CD14-positive monocyte (primary cell): ENCODE data around the gene RTN4R. TPM values are rescaled to one million over a fixed set of nuclear protein-coding genes. Genes with fewer than 3 reads are reported as not detected.

ENCODE experiments used
- DNase-seq, 3 donors: peaks; one replicate each; pipeline ENCODE4 v3.0.0-alpha.2; 2011 to 2022
- H2AFZ ChIP-seq: 2 replicates; pipeline ENCODE4 v1.6.0; 2012; ENCODE audit warnings: mild to moderate bottlenecking, low read depth, low read length, inconsistent platforms; ENCODE audit not compliant: insufficient read depth, poor library complexity, severe bottlenecking
- H3K27ac ChIP-seq, 2 donors: 1 replicate in 1 of 2; 2 replicates in 1 of 2; pipeline ENCODE4 v1.5.1; 2012 to 2013; ENCODE audit warnings: low read length in 2 of 2, control low read depth in 1 of 2, inconsistent platforms in 1 of 2, low read depth in 1 of 2, mild to moderate bottlenecking in 1 of 2
- H3K27me3 ChIP-seq, 2 donors: one replicate each; pipeline versions ENCODE4 v1.6.0 to v1.6.1; 2011 to 2013; ENCODE audit warnings: low read length in 2 of 2; ENCODE audit not compliant: control insufficient read depth in 2 of 2, insufficient read depth in 2 of 2
- H3K36me3 ChIP-seq, 2 donors: replicated peaks in 1 of 2; 1 replicate in 1 of 2; 2 replicates in 1 of 2; pipeline versions ENCODE4 v1.5.1 to v1.6.1; 2012 to 2013; ENCODE audit warnings: low read length in 2 of 2, control low read depth in 1 of 2, inconsistent platforms in 1 of 2, mild to moderate bottlenecking in 1 of 2; ENCODE audit not compliant: insufficient read depth in 2 of 2, control insufficient read depth in 1 of 2
- H3K4me1 ChIP-seq, 2 donors: 1 replicate in 1 of 2; 2 replicates in 1 of 2; pipeline versions ENCODE4 v1.5.1 to v1.6.1; 2012 to 2013; ENCODE audit warnings: low read length in 2 of 2, control low read depth in 1 of 2, inconsistent platforms in 1 of 2, mild to moderate bottlenecking in 1 of 2, moderate library complexity in 1 of 2; ENCODE audit not compliant: insufficient read depth in 2 of 2, control insufficient read depth in 1 of 2
- H3K4me2 ChIP-seq: replicated peaks from 2 replicates; pipeline ENCODE3; 2012; ENCODE audit warnings: low read length, moderate library complexity, mild to moderate bottlenecking; ENCODE audit not compliant: poor library complexity, severe bottlenecking; ENCODE audit errors: extremely low read depth
- H3K4me3 ChIP-seq, 3 experiments: fragments of 200-600 bp in 1 of 3; sonication (generic) in 1 of 3; replicated peaks in 1 of 3; 1 replicate in 2 of 3; 2 replicates in 1 of 3; pipeline ENCODE4 v1.5.1; 2011 to 2013; ENCODE audit warnings: low read length in 3 of 3, mild to moderate bottlenecking in 3 of 3, control low read depth in 2 of 3, low read depth in 2 of 3, inconsistent platforms in 1 of 3, moderate library complexity in 1 of 3
- H3K79me2 ChIP-seq: 2 replicates; pipeline ENCODE4 v1.6.0; 2012; ENCODE audit warnings: mild to moderate bottlenecking, control low read depth, inconsistent platforms, low read length, moderate library complexity; ENCODE audit not compliant: insufficient read depth
- H3K9ac ChIP-seq: 2 replicates; pipeline ENCODE4 v1.6.0; 2017; ENCODE audit warnings: low read length, mild to moderate bottlenecking; ENCODE audit not compliant: insufficient read depth, poor library complexity, severe bottlenecking
- H3K9me3 ChIP-seq, 2 donors: replicated peaks in 1 of 2; 1 replicate in 1 of 2; 2 replicates in 1 of 2; pipeline versions ENCODE4 v1.5.1 to v1.6.1; 2012 to 2013; ENCODE audit warnings: low read length in 2 of 2, control low read depth in 1 of 2; ENCODE audit not compliant: control insufficient read depth in 1 of 2, insufficient read depth in 1 of 2
- H4K20me1 ChIP-seq: 2 replicates; pipeline ENCODE4 v1.6.0; 2012; ENCODE audit warnings: mild to moderate bottlenecking, low read length, control low read depth, moderate library complexity; ENCODE audit not compliant: insufficient read depth
- H3K27ac Mint-ChIP-seq, 7 donors: one replicate each; pipeline ENCODE4 v1.8.0; 2020; ENCODE audit warnings: mild to moderate bottlenecking in 7 of 7, mixed read lengths in 7 of 7, moderate library complexity in 6 of 7, inconsistent platforms in 2 of 7
- H3K27me3 Mint-ChIP-seq, 3 donors: one replicate each; pipeline ENCODE4 v1.8.0; 2021 to 2022; ENCODE audit warnings: low read depth in 3 of 3, mild to moderate bottlenecking in 3 of 3, mixed read lengths in 3 of 3, moderate library complexity in 3 of 3, inconsistent platforms in 1 of 3
- H3K36me3 Mint-ChIP-seq, 2 donors: one replicate each; pipeline ENCODE4 v1.8.0; 2020; ENCODE audit warnings: mixed read lengths in 2 of 2, inconsistent platforms in 1 of 2, mild to moderate bottlenecking in 1 of 2
- H3K4me1 Mint-ChIP-seq: one replicate; pipeline ENCODE4 v1.8.0; 2020; ENCODE audit warnings: mild to moderate bottlenecking, mixed read lengths
- H3K4me3 Mint-ChIP-seq, 2 donors: one replicate each; pipeline ENCODE4 v1.8.0; 2020; ENCODE audit warnings: mild to moderate bottlenecking in 2 of 2, mixed read lengths in 2 of 2, moderate library complexity in 1 of 2
- H3K9me3 Mint-ChIP-seq, 7 donors: one replicate each; pipeline ENCODE4 v1.8.0; 2020 to 2022; ENCODE audit warnings: mixed read lengths in 7 of 7, mild to moderate bottlenecking in 6 of 7, moderate library complexity in 6 of 7, inconsistent platforms in 2 of 7
- WGBS: methylation state at CpG from one replicate; pipeline ENCODE4 v1.1.5; 2013; ENCODE audit warnings: missing lambda C conversion rate; ENCODE audit not compliant: insufficient coverage; 5-methylcytosine and 5-hydroxymethylcytosine counted together
- intact Hi-C, 2 donors: fragments of 100-400 bp; cut with micrococcal nuclease; formaldehyde crosslinking; loops; one replicate each; pipeline versions ENCODE4 v1.15.0 to v1.15.1; 2023
- polyA plus RNA-seq, 3 donors: library from polyadenylated mRNA; depleted of rRNA in 1 of 3; unstranded in 2 of 3; stranded (reverse) in 1 of 3; fragments of 300-500 nt in 2 of 3; fragments of >200 nt in 1 of 3; fragmentation: Illumina TruSeq in 2 of 3; gene quantifications; 1 replicate in 2 of 3; 2 replicates in 1 of 3; pipeline ENCODE4 v1.2.3, GENCODE V29; 2012 to 2021
- TF ChIP-seq, protein P1 (sequence below): fragments of 200-600 bp; IDR thresholded peaks from one replicate; pipeline ENCODE4 v1.8.0; 2022; ENCODE audit warnings: antibody characterized with exemption, mild to moderate bottlenecking

Gene RTN4R
- polyA plus RNA-seq, 3 donors = not detected

DNA sequence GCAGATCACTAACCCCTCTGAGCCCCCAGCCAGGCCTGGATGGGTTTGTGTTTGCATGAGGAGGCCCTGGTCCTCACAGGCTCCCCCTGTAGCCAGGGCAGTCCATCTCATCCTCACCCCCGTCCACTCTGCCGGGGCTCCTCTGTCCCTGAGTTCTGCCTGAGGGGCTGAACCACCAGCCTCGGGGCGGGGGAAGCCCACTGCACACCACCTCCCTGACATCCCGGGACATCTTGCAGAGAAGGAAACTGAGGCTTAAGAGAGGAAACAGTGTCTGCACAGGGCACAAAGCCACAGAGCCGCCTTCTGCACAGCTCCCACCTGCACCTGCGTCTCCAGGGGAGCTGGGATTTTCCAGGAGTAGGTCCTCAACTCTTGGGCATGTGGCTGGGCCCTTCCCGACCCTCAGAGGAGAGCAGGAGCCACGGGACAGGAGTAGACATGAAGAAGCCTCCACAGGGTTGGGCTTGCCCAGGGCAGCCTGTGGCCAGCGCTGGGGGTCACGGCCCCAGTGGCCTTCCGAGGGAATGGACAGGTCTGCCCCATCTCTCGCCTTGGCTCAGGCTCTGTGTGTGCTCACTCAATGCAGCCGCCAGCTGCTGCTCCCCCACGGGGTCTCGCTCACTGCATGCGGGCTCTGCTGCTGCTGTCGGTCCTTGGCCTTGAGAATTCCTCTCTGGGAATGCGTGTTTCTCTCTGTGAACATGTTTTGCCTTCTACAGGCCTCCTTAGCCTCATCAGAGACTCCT, 71.8 kb downstream of the RTN4R start:
- intact Hi-C loops = no loop called here
- no peak overlapping the region for H2AFZ ChIP-seq
- Mint-ChIP-seq H3K36me3 (no peaks in the 10 kb centered on the region), H3K4me1 (no peaks in the 10 kb centered on the region), H3K27me3 (peaks cover 0 to 4% (median 0%) of the 10 kb centered on the region in 3 donors), H3K4me3 (no peak overlapping the region), H3K27ac (no peak overlapping the region), H3K9me3 (no peaks in the 10 kb centered on the region)
- no peaks in the 10 kb centered on the region for H4K20me1 ChIP-seq
- H3K27me3 ChIP-seq = no peaks in the 10 kb centered on the region
- H3K4me2 ChIP-seq = no peak overlapping the region
- H3K9me3 ChIP-seq = no peaks in the 10 kb centered on the region
- H3K36me3 ChIP-seq = no peaks in the 10 kb centered on the region
- no peak for DNase-seq
- H3K27ac ChIP-seq = no peak overlapping the region
- TF ChIP-seq, protein P1, sequence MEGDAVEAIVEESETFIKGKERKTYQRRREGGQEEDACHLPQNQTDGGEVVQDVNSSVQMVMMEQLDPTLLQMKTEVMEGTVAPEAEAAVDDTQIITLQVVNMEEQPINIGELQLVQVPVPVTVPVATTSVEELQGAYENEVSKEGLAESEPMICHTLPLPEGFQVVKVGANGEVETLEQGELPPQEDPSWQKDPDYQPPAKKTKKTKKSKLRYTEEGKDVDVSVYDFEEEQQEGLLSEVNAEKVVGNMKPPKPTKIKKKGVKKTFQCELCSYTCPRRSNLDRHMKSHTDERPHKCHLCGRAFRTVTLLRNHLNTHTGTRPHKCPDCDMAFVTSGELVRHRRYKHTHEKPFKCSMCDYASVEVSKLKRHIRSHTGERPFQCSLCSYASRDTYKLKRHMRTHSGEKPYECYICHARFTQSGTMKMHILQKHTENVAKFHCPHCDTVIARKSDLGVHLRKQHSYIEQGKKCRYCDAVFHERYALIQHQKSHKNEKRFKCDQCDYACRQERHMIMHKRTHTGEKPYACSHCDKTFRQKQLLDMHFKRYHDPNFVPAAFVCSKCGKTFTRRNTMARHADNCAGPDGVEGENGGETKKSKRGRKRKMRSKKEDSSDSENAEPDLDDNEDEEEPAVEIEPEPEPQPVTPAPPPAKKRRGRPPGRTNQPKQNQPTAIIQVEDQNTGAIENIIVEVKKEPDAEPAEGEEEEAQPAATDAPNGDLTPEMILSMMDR = no peak
- 93% methylated on average over 17 of the region's 19 CpGs for WGBS
- H3K79me2 ChIP-seq = no peaks in the 10 kb centered on the region
- H3K9ac ChIP-seq = no peak overlapping the region
- no peak overlapping the region for H3K4me3 ChIP-seq
- no peaks in the 10 kb centered on the region for H3K4me1 ChIP-seq

DNA sequence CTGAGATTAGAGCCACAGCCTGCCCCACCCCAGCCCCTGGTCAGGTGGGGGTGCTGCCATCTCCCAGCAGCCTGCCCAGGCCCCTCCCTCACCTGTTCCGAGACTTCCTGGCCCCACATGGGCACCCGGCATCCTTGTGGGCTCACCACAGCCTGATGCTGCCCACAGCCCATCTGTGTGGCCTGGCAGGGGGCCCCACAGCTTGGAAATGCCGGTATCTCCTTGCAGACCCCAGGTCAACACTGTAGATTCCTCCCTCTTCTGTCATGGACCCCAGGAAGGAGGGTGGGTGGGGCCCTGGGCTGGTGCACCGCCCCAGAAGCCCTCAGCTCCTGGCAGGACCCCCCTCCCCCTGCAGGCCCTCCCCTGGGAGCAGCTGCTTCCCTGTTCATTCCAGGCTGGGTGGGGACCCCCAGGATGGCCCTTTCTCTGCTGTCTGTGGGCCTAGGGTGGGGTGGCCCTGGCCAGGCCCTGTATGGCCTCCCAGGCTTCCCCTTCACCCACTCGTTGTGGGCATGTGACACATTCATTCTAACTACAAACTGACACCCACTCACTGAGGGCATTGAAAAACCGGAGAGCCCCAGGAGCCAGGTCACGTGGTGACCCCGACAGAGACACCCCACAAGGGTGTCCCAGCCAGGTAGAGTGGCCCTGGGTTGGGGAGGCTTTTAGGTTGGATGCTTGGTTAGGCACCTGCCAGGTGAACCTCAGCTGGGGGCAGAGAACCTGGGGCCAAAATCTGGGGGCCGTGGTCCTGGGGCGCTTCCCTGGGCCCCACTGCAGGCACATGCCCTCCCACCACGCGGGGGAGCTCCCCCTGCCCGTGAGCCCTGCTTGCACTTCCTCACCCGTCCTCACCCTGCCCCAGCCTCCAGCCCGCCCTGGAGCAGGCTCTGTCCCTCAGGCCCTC, 73.2 kb downstream of the RTN4R start:
- H3K27me3 ChIP-seq = no peaks in the 10 kb centered on the region
- H3K9me3 ChIP-seq = no peaks in the 10 kb centered on the region
- Mint-ChIP-seq H3K4me3 (no peak overlapping the region), H3K4me1 (no peaks in the 10 kb centered on the region), H3K27ac (no peak overlapping the region), H3K9me3 (no peaks in the 10 kb centered on the region), H3K36me3 (no peaks in the 10 kb centered on the region), H3K27me3 (peaks cover 0 to 4% (median 0%) of the 10 kb centered on the region in 3 donors)
- TF ChIP-seq, protein P1 = no peak
- intact Hi-C loops = no loop called here
- H3K4me3 ChIP-seq = no peak overlapping the region
- 45% methylated on average over 9 of the region's 15 CpGs for WGBS
- no peaks in the 10 kb centered on the region for H3K36me3 ChIP-seq
- no peak overlapping the region for H3K4me2 ChIP-seq
- H2AFZ ChIP-seq = no peak overlapping the region
- no peaks in the 10 kb centered on the region for H4K20me1 ChIP-seq
- DNase-seq = no peak
- H3K79me2 ChIP-seq = no peaks in the 10 kb centered on the region
- no peak overlapping the region for H3K27ac ChIP-seq
- H3K4me1 ChIP-seq = no peaks in the 10 kb centered on the region
- H3K9ac ChIP-seq = no peak overlapping the region
